ENCODE data around the gene NDC80.

- TF ChIP-seq CREM (CRISPR knock-in tag; IDR thresholded peaks at IDR 0.05) = no peak
- TF ChIP-seq ESRRA (CRISPR knock-in tag; IDR thresholded peaks at IDR 0.05; ENCODE audit: borderline replicate concordance) = no peak
- no peak for TF ChIP-seq NFYB (CRISPR knock-in tag; conservative IDR thresholded peaks at IDR 0.05; ENCODE audit: low read depth)
- TF ChIP-seq FOXJ3 (CRISPR knock-in tag; IDR thresholded peaks at IDR 0.05; ENCODE audit: borderline replicate concordance) = no peak
- TF ChIP-seq RELA (CRISPR knock-in tag; IDR thresholded peaks at IDR 0.05; ENCODE audit: borderline replicate concordance) = no peak
- TF ChIP-seq CTCF (IDR thresholded peaks at IDR 0.05) = no peak
- TF ChIP-seq USF2 (CRISPR knock-in tag; IDR thresholded peaks at IDR 0.05) = no peak
- no peak for TF ChIP-seq CBFB (CRISPR knock-in tag; IDR thresholded peaks at IDR 0.05; ENCODE audit: low read depth)
- TF ChIP-seq ZNF396 (CRISPR knock-in tag; IDR thresholded peaks at IDR 0.05; ENCODE audit: borderline replicate concordance) = no peak
- no peak for TF ChIP-seq NR2C2 (CRISPR knock-in tag; IDR thresholded peaks at IDR 0.05)
These were observed 12.1 kb upstream of the NDC80 start for GRCh38 chr18:2559249-2559648.

Data from WTC11 (cell line).